SU-DHL-6 (cell line): Measurements from ENCODE around the gene L3HYPDH.

Experiments
- H2AFZ ChIP-seq: fragments of 200-600 bp; sonication (generic); 2 replicates; pipeline ENCODE4 v1.6.1; 2014; ENCODE audit warnings: low read depth, mild to moderate bottlenecking, moderate library complexity, mixed read lengths, antibody characterized with exemption, low read length; ENCODE audit not compliant: severe bottlenecking
- H3F3A ChIP-seq: fragments of 200-600 bp; shearing (Covaris generic); 2 replicates; pipeline ENCODE4 v1.6.0; 2016; ENCODE audit warnings: antibody characterized with exemption, mild to moderate bottlenecking; ENCODE audit not compliant: insufficient read depth
- H3K27ac ChIP-seq: fragments of 200-600 bp; sonication (generic); 2 replicates; pipeline ENCODE4 v1.5.1; 2016; ENCODE audit warnings: low read depth, mild to moderate bottlenecking, low read length, moderate library complexity, mixed read lengths
- H3K27me3 ChIP-seq: fragments of 200-600 bp; sonication (generic), shearing (Covaris generic); 2 replicates; pipeline ENCODE4 v1.6.0; 2014; ENCODE audit warnings: mild to moderate bottlenecking, low read length
- H3K36me3 ChIP-seq: fragments of 200-600 bp; sonication (generic); 2 replicates; pipeline ENCODE4 v1.6.1; 2014; ENCODE audit warnings: mild to moderate bottlenecking, low read length, mixed read lengths
- H3K4me2 ChIP-seq: fragments of 300-600, 200-600 bp; shearing (Covaris generic), sonication (generic); 2 replicates; pipeline ENCODE4 v1.6.0; 2014; ENCODE audit warnings: low read length, low read depth, mild to moderate bottlenecking; ENCODE audit not compliant: poor library complexity, severe bottlenecking
- H3K4me3 ChIP-seq: fragments of 200-600 bp; sonication (generic); 2 replicates; pipeline ENCODE4 v1.5.1; 2014; ENCODE audit warnings: antibody characterized with exemption, low read length, mild to moderate bottlenecking, mixed read lengths; ENCODE audit not compliant: insufficient read depth, poor library complexity, severe bottlenecking
- H3K79me2 ChIP-seq: fragments of 200-600 bp; sonication (generic); 2 replicates; pipeline ENCODE4 v1.6.1; 2014; ENCODE audit warnings: mild to moderate bottlenecking, low read length, moderate library complexity; ENCODE audit not compliant: insufficient read depth
- H3K9ac ChIP-seq: fragments of 200-600 bp; sonication (generic); 2 replicates; pipeline ENCODE4 v1.7.0; 2014; ENCODE audit warnings: mild to moderate bottlenecking, low read length
- H3K9me2 ChIP-seq: fragments of 200-600 bp; sonication (generic); replicated peaks from 2 replicates; pipeline ENCODE4 v1.6.1; 2014; ENCODE audit warnings: low read length; ENCODE audit not compliant: insufficient read depth
- H3K9me3 ChIP-seq: fragments of 200-600 bp; sonication (generic); 2 replicates; pipeline ENCODE4 v1.6.1; 2014; ENCODE audit warnings: low read length, mixed read lengths; ENCODE audit not compliant: insufficient read depth
- H4K20me1 ChIP-seq: fragments of 200-600 bp; sonication (generic); 2 replicates; pipeline ENCODE4 v1.6.1; 2014; ENCODE audit warnings: low read depth, mild to moderate bottlenecking, antibody characterized with exemption, low read length, moderate library complexity, mixed read lengths
- EZH2phosphoT487 ChIP-seq: fragments of 200-600 bp; sonication (generic), shearing (Covaris generic); conservative IDR thresholded peaks from 2 replicates; pipeline ENCODE4 v1.6.1; 2018; ENCODE audit warnings: mild to moderate bottlenecking, antibody characterized with exemption, low read length, moderate library complexity, mixed read lengths
- TF ChIP-seq, protein P1 (sequence below): fragments of 200-600 bp; sonication (generic); IDR thresholded peaks from one replicate; pipeline ENCODE4 v1.5.1; 2017; ENCODE audit warnings: antibody characterized with exemption, mild to moderate bottlenecking, low read length, moderate library complexity; ENCODE audit not compliant: insufficient read depth, poor library complexity, severe bottlenecking

The L3HYPDH gene

DNA sequence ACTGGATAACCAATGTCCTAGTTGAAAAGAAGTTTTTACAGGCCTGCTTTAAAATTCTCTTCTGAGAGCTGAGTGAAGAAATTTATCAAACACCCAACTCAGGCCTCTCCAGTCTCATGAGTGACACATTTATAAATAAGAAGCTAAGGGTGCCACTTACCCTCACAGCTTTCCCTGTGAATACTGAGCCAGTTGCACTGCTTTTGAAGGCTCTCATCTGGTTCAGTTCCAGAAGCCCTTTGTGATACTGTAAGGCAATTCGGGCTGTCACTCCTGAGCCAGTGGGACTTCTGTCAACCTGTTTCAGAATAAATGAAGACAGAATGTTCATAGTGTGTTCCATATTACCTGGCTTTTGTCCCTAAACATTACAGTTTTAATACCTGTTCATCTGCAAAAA lies 8.5 kb downstream of the L3HYPDH start:
- Histone ChIP-seq H3K27ac (no peak overlapping the region), H3F3A (no peaks in the 10 kb centered on the region), H3K9ac (no peak overlapping the region), H3K36me3 (peaks cover 14% of the 10 kb centered on the region), H4K20me1 (no peaks in the 10 kb centered on the region), H3K9me2 (no peaks in the 10 kb centered on the region), H3K27me3 (no peaks in the 10 kb centered on the region), H2AFZ (no peak overlapping the region), H3K4me2 (no peak overlapping the region), H3K9me3 (no peaks in the 10 kb centered on the region), H3K79me2 (no peaks in the 10 kb centered on the region), H3K4me3 (no peak overlapping the region)
- TF ChIP-seq EZH2phosphoT487, result no peak
- TF ChIP-seq, protein P1, sequence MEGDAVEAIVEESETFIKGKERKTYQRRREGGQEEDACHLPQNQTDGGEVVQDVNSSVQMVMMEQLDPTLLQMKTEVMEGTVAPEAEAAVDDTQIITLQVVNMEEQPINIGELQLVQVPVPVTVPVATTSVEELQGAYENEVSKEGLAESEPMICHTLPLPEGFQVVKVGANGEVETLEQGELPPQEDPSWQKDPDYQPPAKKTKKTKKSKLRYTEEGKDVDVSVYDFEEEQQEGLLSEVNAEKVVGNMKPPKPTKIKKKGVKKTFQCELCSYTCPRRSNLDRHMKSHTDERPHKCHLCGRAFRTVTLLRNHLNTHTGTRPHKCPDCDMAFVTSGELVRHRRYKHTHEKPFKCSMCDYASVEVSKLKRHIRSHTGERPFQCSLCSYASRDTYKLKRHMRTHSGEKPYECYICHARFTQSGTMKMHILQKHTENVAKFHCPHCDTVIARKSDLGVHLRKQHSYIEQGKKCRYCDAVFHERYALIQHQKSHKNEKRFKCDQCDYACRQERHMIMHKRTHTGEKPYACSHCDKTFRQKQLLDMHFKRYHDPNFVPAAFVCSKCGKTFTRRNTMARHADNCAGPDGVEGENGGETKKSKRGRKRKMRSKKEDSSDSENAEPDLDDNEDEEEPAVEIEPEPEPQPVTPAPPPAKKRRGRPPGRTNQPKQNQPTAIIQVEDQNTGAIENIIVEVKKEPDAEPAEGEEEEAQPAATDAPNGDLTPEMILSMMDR, result no peak

DNA sequence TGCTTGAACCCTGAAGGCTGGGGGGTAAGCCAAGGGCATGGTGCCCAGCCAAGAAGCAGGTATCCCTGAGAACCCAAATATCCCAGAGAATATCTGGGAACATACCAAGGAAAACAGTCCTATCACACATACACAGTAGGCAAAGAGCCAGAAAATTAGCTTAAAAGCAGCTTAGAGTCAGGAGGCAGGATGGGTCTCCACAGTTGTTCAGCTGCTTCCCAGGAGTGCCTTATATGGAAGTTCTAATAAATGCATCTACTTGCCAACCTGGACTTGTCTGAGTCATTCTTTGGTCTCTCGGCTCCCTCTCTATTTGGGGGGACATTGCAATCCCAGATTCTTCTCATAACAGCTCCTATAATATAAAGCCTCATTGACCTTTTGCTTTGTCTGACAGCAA lies 10.0 kb downstream of the L3HYPDH start:
- H3K9ac ChIP-seq, result no peak overlapping the region
- TF ChIP-seq EZH2phosphoT487, result no peak
- TF ChIP-seq, protein P1, result no peak

DNA sequence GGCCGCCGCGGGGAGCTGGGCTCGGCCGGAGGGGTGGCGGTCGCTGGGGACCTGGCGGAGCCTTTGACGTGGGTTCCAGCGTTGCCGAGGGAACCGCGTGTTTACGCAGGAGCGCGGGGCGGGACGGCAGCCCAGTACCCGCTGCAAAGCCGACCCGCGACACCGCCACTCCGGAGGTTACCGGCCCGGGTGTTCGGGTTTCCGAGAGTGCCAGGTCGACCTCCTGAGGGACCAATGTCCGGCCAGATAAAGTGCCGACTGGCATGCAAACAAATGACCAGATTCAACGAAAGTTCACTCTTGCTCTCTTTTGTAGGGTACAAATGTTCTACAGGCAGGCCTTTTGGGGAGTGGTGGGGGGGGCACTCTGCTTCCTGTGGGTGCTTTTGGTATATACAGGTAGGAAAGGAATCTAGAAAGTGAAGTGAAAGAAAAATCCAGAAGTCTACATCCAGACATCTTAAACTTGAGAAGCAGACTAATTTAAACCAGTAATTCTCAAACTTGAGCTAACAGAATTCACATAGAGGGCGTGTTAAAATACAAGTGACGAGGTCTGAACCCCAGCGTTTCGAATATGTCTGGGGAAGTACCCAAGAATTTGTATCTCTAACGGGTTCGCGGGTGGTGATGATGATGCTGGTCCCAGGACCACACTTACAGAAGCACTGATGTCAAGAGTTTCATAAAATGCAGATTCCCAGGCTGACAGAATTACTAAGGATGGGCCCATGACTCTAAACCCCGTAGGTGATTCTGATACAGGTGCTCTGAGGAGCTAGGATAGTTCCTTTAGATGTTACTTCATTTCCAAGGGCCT lies 18.7 kb downstream of the L3HYPDH start, which contains the start of gene GPR135:
Gene GPR135 (minus strand): TSS at position 65 of the 820 bp plus-strand sequence. CDS start 154 bp downstream, outside the sequence.
- H2AFZ ChIP-seq, result peak within 1 kb of the TSS; percentile 84
- H3K4me3 ChIP-seq, result peak within 1 kb of the TSS; percentile 47

More for the DNA sequence above, 10.0 kb downstream of the L3HYPDH start:
- Histone ChIP-seq H3K9me3 (no peaks in the 10 kb centered on the region), H3K9me2 (no peaks in the 10 kb centered on the region), H4K20me1 (no peaks in the 10 kb centered on the region), H3K27ac (no peak overlapping the region), H3K27me3 (no peaks in the 10 kb centered on the region), H3K4me3 (no peak overlapping the region), H2AFZ (no peak overlapping the region), H3K79me2 (no peaks in the 10 kb centered on the region), H3K36me3 (peaks cover 14% of the 10 kb centered on the region), H3K4me2 (no peak overlapping the region), H3F3A (no peaks in the 10 kb centered on the region)

More for the DNA sequence above, 18.7 kb downstream of the L3HYPDH start, which contains the start of gene GPR135:
- Histone ChIP-seq H3K36me3 (no peaks in the 10 kb centered on the region; the same call in 1 of the 2 replicates), H3K9ac (peak within 1 kb of the TSS; percentile 58), H4K20me1 (no peaks in the 10 kb centered on the region), H3K79me2 (no peaks in the 10 kb centered on the region), H3K9me2 (no peaks in the 10 kb centered on the region), H3K27ac (no peak within 1 kb of the TSS), H3F3A (peaks cover 19% of the 10 kb centered on the region), H3K4me2 (peak within 1 kb of the TSS; percentile 72), H3K9me3 (no peaks in the 10 kb centered on the region), H3K27me3 (no peaks in the 10 kb centered on the region)
- TF ChIP-seq, protein P1, result no peak
- TF ChIP-seq EZH2phosphoT487, result no peak
